ENCODE results near the gene STXBP3. TPM values are rescaled to one million over a fixed set of nuclear protein-coding genes. Genes with fewer than 3 reads are reported as not detected.

The STXBP3 gene
- total and polyA plus RNA-seq, 2 of the 4 experiments (the other 2 are of a cell fraction), result 19.1 to 19.7 TPM

GRCh38 chr1:108732398-108732797 is 14.1 kb upstream of the STXBP3 start:
- Histone ChIP-seq H3K9me1 (ENCODE audit: insufficient read depth, low read length) (no peaks in the 10 kb centered on the region), H3K4me2 (ENCODE audit: low read depth, low read length) (no peak overlapping the region), H3K4me1 (ENCODE audit: control insufficient read depth, insufficient read depth, low read length) (no peaks in the 10 kb centered on the region), H3K4ac (ENCODE audit: low read depth, low read length) (no peak overlapping the region), H2BK5ac (ENCODE audit: low read depth, low read length, poor library complexity, severe bottlenecking) (no peak overlapping the region), H3K9me3 (ENCODE audit: control insufficient read depth, insufficient read depth, low read length) (no peaks in the 10 kb centered on the region), H3K18ac (ENCODE audit: low read depth, low read length) (no peak overlapping the region), H3K56ac (ENCODE audit: extremely low read depth, insufficient read depth, low read length) (no peak overlapping the region), H3K79me1 (ENCODE audit: low read depth in 1 of 2, low read length in 2 of 2) (no peaks in the 10 kb centered on the region), H3K36me3 (ENCODE audit: control insufficient read depth, insufficient read depth, low read length) (no peaks in the 10 kb centered on the region), H3K9ac (ENCODE audit: low read depth, low read length) (no peak overlapping the region), H3K27ac (ENCODE audit: insufficient read depth, low read length) (no peak overlapping the region), H3K14ac (replicated peaks; ENCODE audit: low read depth, low read length) (no peak overlapping the region), H3K27me3 (ENCODE audit: control insufficient read depth, insufficient read depth, low read length) (peaks cover 8% of the 10 kb centered on the region), H2AK9ac (replicated peaks; ENCODE audit: low read depth, low read length, poor library complexity) (no peak overlapping the region), H2BK20ac (ENCODE audit: low read depth, low read length) (no peak overlapping the region), H4K91ac (ENCODE audit: insufficient read depth, low read depth, low read length) (no peak overlapping the region), H2AK5ac (ENCODE audit: low read depth, low read length) (no peak overlapping the region), H4K20me1 (ENCODE audit: insufficient read depth, low read length) (no peaks in the 10 kb centered on the region), H4K8ac (ENCODE audit: low read depth in 2 of 2, low read length in 2 of 2) (no peak overlapping the region), H4K5ac (ENCODE audit: low read depth, low read length) (no peak overlapping the region), H3K4me3 (ENCODE audit: insufficient read depth, low read depth, low read length) (no peak overlapping the region), H3K23ac (ENCODE audit: low read depth, low read length) (no peak overlapping the region), H2AFZ (replicated peaks; ENCODE audit: low read length, poor library complexity) (no peak overlapping the region), H2BK15ac (ENCODE audit: low read depth, low read length) (no peak overlapping the region), H2BK120ac (ENCODE audit: low read depth, low read length) (no peak overlapping the region)
- DNase-seq (peak; percentile 42), ATAC-seq (ENCODE audit: low read depth) (no peak)
- WGBS, 2 experiments (ENCODE audit: extremely low coverage in 2 of 2, insufficient read length in 1 of 2), result no CpG with 5 or more reads among the region's 1 CpG
- BruUV-seq (replicated peaks), result no TSS peak
- intact Hi-C loops (cut with micrococcal nuclease) (no loop called here), in situ Hi-C loops (cut with MboI; ENCODE audit: low sequenced_read_pairs) (no loop called here), dilution Hi-C loops (cut with HindIII; ENCODE audit: low sequenced_read_pairs, unreplicated experiment) (no loop called here)
- no peak for TF ChIP-seq CHD1 (IDR thresholded peaks at IDR 0.05; ENCODE audit: low read depth, low read length)
- TF ChIP-seq, protein P1, sequence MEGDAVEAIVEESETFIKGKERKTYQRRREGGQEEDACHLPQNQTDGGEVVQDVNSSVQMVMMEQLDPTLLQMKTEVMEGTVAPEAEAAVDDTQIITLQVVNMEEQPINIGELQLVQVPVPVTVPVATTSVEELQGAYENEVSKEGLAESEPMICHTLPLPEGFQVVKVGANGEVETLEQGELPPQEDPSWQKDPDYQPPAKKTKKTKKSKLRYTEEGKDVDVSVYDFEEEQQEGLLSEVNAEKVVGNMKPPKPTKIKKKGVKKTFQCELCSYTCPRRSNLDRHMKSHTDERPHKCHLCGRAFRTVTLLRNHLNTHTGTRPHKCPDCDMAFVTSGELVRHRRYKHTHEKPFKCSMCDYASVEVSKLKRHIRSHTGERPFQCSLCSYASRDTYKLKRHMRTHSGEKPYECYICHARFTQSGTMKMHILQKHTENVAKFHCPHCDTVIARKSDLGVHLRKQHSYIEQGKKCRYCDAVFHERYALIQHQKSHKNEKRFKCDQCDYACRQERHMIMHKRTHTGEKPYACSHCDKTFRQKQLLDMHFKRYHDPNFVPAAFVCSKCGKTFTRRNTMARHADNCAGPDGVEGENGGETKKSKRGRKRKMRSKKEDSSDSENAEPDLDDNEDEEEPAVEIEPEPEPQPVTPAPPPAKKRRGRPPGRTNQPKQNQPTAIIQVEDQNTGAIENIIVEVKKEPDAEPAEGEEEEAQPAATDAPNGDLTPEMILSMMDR (conservative IDR thresholded peaks at IDR 0.05; ENCODE audit: low read depth, low read length), result no peak
- TF ChIP-seq FOS (IDR thresholded peaks at IDR 0.05; ENCODE audit: low read depth, low read length), result no peak
- no peak for TF ChIP-seq POLR2A (IDR thresholded peaks at IDR 0.05; ENCODE audit: low read depth, low read length)
- TF ChIP-seq RAD21 (IDR thresholded peaks at IDR 0.05; ENCODE audit: low read length), result no peak
- no peak for TF ChIP-seq MAFK (IDR thresholded peaks at IDR 0.05; ENCODE audit: low read depth, low read length)
- TF ChIP-seq BHLHE40 (IDR thresholded peaks at IDR 0.05; ENCODE audit: low read depth, low read length), result no peak
- no peak for TF ChIP-seq MAZ (IDR thresholded peaks at IDR 0.05; ENCODE audit: borderline replicate concordance, low read depth, low read length)
- no peak for TF ChIP-seq RCOR1 (IDR thresholded peaks at IDR 0.05; ENCODE audit: insufficient replicate concordance, low read length)
- TF ChIP-seq CEBPB (IDR thresholded peaks at IDR 0.05; ENCODE audit: low read depth, low read length), result no peak
- TF ChIP-seq, protein P2, sequence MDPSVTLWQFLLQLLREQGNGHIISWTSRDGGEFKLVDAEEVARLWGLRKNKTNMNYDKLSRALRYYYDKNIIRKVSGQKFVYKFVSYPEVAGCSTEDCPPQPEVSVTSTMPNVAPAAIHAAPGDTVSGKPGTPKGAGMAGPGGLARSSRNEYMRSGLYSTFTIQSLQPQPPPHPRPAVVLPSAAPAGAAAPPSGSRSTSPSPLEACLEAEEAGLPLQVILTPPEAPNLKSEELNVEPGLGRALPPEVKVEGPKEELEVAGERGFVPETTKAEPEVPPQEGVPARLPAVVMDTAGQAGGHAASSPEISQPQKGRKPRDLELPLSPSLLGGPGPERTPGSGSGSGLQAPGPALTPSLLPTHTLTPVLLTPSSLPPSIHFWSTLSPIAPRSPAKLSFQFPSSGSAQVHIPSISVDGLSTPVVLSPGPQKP (IDR thresholded peaks at IDR 0.05; ENCODE audit: borderline replicate concordance, low read depth, low read length), result no peak
- no peak for TF ChIP-seq NFE2L2 (IDR thresholded peaks at IDR 0.05; ENCODE audit: low read depth, low read length)
- TF ChIP-seq, protein P3, sequence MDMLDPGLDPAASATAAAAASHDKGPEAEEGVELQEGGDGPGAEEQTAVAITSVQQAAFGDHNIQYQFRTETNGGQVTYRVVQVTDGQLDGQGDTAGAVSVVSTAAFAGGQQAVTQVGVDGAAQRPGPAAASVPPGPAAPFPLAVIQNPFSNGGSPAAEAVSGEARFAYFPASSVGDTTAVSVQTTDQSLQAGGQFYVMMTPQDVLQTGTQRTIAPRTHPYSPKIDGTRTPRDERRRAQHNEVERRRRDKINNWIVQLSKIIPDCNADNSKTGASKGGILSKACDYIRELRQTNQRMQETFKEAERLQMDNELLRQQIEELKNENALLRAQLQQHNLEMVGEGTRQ (IDR thresholded peaks at IDR 0.05; ENCODE audit: low read depth, low read length), result no peak
- TF ChIP-seq RFX5 (IDR thresholded peaks at IDR 0.05; ENCODE audit: low read depth, low read length), result no peak
- TF ChIP-seq MXI1 (IDR thresholded peaks at IDR 0.05; ENCODE audit: borderline replicate concordance, low read depth, low read length), result no peak
- TF ChIP-seq SMC3 (IDR thresholded peaks at IDR 0.05; ENCODE audit: low read depth, low read length), result no peak
- POLR2A ChIA-PET (ENCODE audit: unreplicated experiment), result no interaction called here
- CTCF ChIA-PET, result no interaction called here

Data from IMR-90 (cell line).